ENCODE data around the gene CXCR6.

GRCh38 chr3:45990181-45990580, 46.9 kb downstream of the CXCR6 start:
- no peak for TF ChIP-seq L3MBTL2 (conservative IDR thresholded peaks at IDR 0.05)
- no peak for TF ChIP-seq SUZ12 (IDR thresholded peaks at IDR 0.05)
- TF ChIP-seq FOXA1 (IDR thresholded peaks at IDR 0.05), result no peak
- no peak for TF ChIP-seq CTBP1 (IDR thresholded peaks at IDR 0.05; ENCODE audit: borderline replicate concordance)
- TF ChIP-seq HDGF (IDR thresholded peaks at IDR 0.05; ENCODE audit: borderline replicate concordance), result no peak
- TF ChIP-seq SP1 (IDR thresholded peaks at IDR 0.05), result no peak
- TF ChIP-seq ELF4 (IDR thresholded peaks at IDR 0.05), result no peak
- no peak for TF ChIP-seq FOXM1 (IDR thresholded peaks at IDR 0.05; ENCODE audit: borderline replicate concordance)

Measured in HEK293T (cell line).